ENCODE measurements around the gene WDR46.

The WDR46 gene

GRCh38 chr6:33314515-33314942 lies 25.5 kb upstream of the WDR46 start:
- Histone ChIP-seq H3K4me3 (ENCODE audit: low read length) (peak overlapping the region; percentile 76; the same call in 1 of the 2 replicates), H3K27me3 (ENCODE audit: control insufficient read depth, insufficient read depth, low read length) (no peaks in the 10 kb centered on the region), H3K27ac (ENCODE audit: low read length) (no peak overlapping the region), H3K36me3 (ENCODE audit: control insufficient read depth, insufficient read depth, low read length) (peaks cover 9% of the 10 kb centered on the region), H3K4me1 (ENCODE audit: control insufficient read depth, insufficient read depth, low read length) (0 out of 2 replicates have a peak, but pooled peaks cover 5% of the 10 kb centered on the region), H3K9me3 (ENCODE audit: control insufficient read depth, insufficient read depth, low read length) (no peaks in the 10 kb centered on the region)
- no CpG with 5 or more reads among the region's 10 CpGs for WGBS (ENCODE audit: insufficient coverage, insufficient read length)
- no peak for DNase-seq (ENCODE audit: low read depth, low spot score)

- Histone ChIP-seq H3K4me1 (ENCODE audit: control insufficient read depth, insufficient read depth, low read length) (0 out of 2 replicates have a peak, but pooled peaks cover 5% of the 10 kb centered on the region), H3K4me3 (ENCODE audit: low read length) (peak within 1 kb of the TSS; percentile 76), H3K36me3 (ENCODE audit: control insufficient read depth, insufficient read depth, low read length) (peaks cover 3% of the 10 kb centered on the region), H3K9me3 (ENCODE audit: control insufficient read depth, insufficient read depth, low read length) (no peaks in the 10 kb centered on the region), H3K27ac (ENCODE audit: low read length) (no peak within 1 kb of the TSS), H3K27me3 (ENCODE audit: control insufficient read depth, insufficient read depth, low read length) (no peaks in the 10 kb centered on the region)
- WGBS (ENCODE audit: insufficient coverage, insufficient read length), result no CpG with 5 or more reads among the region's 47 CpGs
- DNase-seq (ENCODE audit: low read depth, low spot score), result no peak
Measured at GRCh38 chr6:33313709-33314514, 24.9 kb upstream of the WDR46 start, which contains the start of gene TAPBP. TAPBP (minus strand) TSS chr6:33314078; CDS start chr6:33314041, 37 bp downstream.

GRCh38 chr6:33313105-33313708 lies 24.2 kb upstream of the WDR46 start:
- Histone ChIP-seq H3K4me3 (ENCODE audit: low read length) (peak overlapping the region; percentile 76; the same call in 1 of the 2 replicates), H3K4me1 (ENCODE audit: control insufficient read depth, insufficient read depth, low read length) (0 out of 2 replicates have a peak, but pooled peaks cover 4% of the 10 kb centered on the region), H3K36me3 (ENCODE audit: control insufficient read depth, insufficient read depth, low read length) (no peaks in the 10 kb centered on the region), H3K27ac (ENCODE audit: low read length) (no peak overlapping the region), H3K9me3 (ENCODE audit: control insufficient read depth, insufficient read depth, low read length) (no peaks in the 10 kb centered on the region), H3K27me3 (ENCODE audit: control insufficient read depth, insufficient read depth, low read length) (no peaks in the 10 kb centered on the region)
- WGBS (ENCODE audit: insufficient coverage, insufficient read length), result no CpG with 5 or more reads among the region's 33 CpGs
- no peak for DNase-seq (ENCODE audit: low read depth, low spot score)

GRCh38 chr6:33312361-33313104 lies 23.5 kb upstream of the WDR46 start:
- Histone ChIP-seq H3K27me3 (ENCODE audit: control insufficient read depth, insufficient read depth, low read length) (no peaks in the 10 kb centered on the region), H3K36me3 (ENCODE audit: control insufficient read depth, insufficient read depth, low read length) (no peaks in the 10 kb centered on the region), H3K4me1 (ENCODE audit: control insufficient read depth, insufficient read depth, low read length) (0 out of 2 replicates have a peak, but pooled peaks cover 4% of the 10 kb centered on the region), H3K4me3 (ENCODE audit: low read length) (peak overlapping the region; percentile 76), H3K27ac (ENCODE audit: low read length) (no peak overlapping the region), H3K9me3 (ENCODE audit: control insufficient read depth, insufficient read depth, low read length) (no peaks in the 10 kb centered on the region)
- WGBS (ENCODE audit: insufficient coverage, insufficient read length), result no CpG with 5 or more reads among the region's 29 CpGs
- DNase-seq (ENCODE audit: low read depth, low spot score), result no peak

GRCh38 chr6:33306356-33306755 lies 17.3 kb upstream of the WDR46 start:
- Histone ChIP-seq H3K27ac (ENCODE audit: low read length) (no peak overlapping the region), H3K9me3 (ENCODE audit: control insufficient read depth, insufficient read depth, low read length) (no peaks in the 10 kb centered on the region), H3K4me1 (ENCODE audit: control insufficient read depth, insufficient read depth, low read length) (no peaks in the 10 kb centered on the region), H3K36me3 (ENCODE audit: control insufficient read depth, insufficient read depth, low read length) (no peaks in the 10 kb centered on the region), H3K27me3 (ENCODE audit: control insufficient read depth, insufficient read depth, low read length) (no peaks in the 10 kb centered on the region), H3K4me3 (ENCODE audit: low read length) (no peak overlapping the region)
- DNase-seq (ENCODE audit: low read depth, low spot score), result no peak
- whole genome bisulfite sequencing (ENCODE audit: insufficient coverage, insufficient read length), result no CpG with 5 or more reads among the region's 4 CpGs

GRCh38 chr6:33305052-33305451 lies 16.0 kb upstream of the WDR46 start:
- DNase-seq (ENCODE audit: low read depth, low spot score), result no peak
- Histone ChIP-seq H3K9me3 (ENCODE audit: control insufficient read depth, insufficient read depth, low read length) (no peaks in the 10 kb centered on the region), H3K27me3 (ENCODE audit: control insufficient read depth, insufficient read depth, low read length) (no peaks in the 10 kb centered on the region), H3K27ac (ENCODE audit: low read length) (no peak overlapping the region), H3K36me3 (ENCODE audit: control insufficient read depth, insufficient read depth, low read length) (no peaks in the 10 kb centered on the region), H3K4me3 (ENCODE audit: low read length) (no peak overlapping the region), H3K4me1 (ENCODE audit: control insufficient read depth, insufficient read depth, low read length) (no peaks in the 10 kb centered on the region)
- no CpG with 5 or more reads among the region's 8 CpGs for WGBS (ENCODE audit: insufficient coverage, insufficient read length)

- Histone ChIP-seq H3K36me3 (ENCODE audit: control insufficient read depth, insufficient read depth, low read length) (no peaks in the 10 kb centered on the region), H3K27ac (ENCODE audit: low read length) (no peak overlapping the region), H3K4me1 (ENCODE audit: control insufficient read depth, insufficient read depth, low read length) (no peaks in the 10 kb centered on the region), H3K9me3 (ENCODE audit: control insufficient read depth, insufficient read depth, low read length) (no peaks in the 10 kb centered on the region), H3K27me3 (ENCODE audit: control insufficient read depth, insufficient read depth, low read length) (no peaks in the 10 kb centered on the region), H3K4me3 (ENCODE audit: low read length) (no peak overlapping the region)
- no CpG with 5 or more reads among the region's 16 CpGs for WGBS (ENCODE audit: insufficient coverage, insufficient read length)
- DNase-seq (ENCODE audit: low read depth, low spot score), result no peak
Measured at GRCh38 chr6:33304216-33304615, 15.2 kb upstream of the WDR46 start.

GRCh38 chr6:33301877-33302276 lies 12.8 kb upstream of the WDR46 start:
- no peaks in the 10 kb centered on the region for H3K36me3 ChIP-seq (ENCODE audit: control insufficient read depth, insufficient read depth, low read length)
- no peak overlapping the region for H3K27ac ChIP-seq (ENCODE audit: low read length)
- no peaks in the 10 kb centered on the region for H3K27me3 ChIP-seq (ENCODE audit: control insufficient read depth, insufficient read depth, low read length)
- H3K9me3 ChIP-seq (ENCODE audit: control insufficient read depth, insufficient read depth, low read length), result no peaks in the 10 kb centered on the region
- no peak for DNase-seq (ENCODE audit: low read depth, low spot score)
- WGBS (ENCODE audit: insufficient coverage, insufficient read length), result no CpG with 5 or more reads among the region's 3 CpGs
- H3K4me3 ChIP-seq (ENCODE audit: low read length), result no peak overlapping the region
- H3K4me1 ChIP-seq (ENCODE audit: control insufficient read depth, insufficient read depth, low read length), result peaks cover 2% of the 10 kb centered on the region; the same call in 1 of the 2 replicates

- no CpG with 5 or more reads among the region's 54 CpGs for WGBS (ENCODE audit: insufficient coverage, insufficient read length)
- Histone ChIP-seq H3K36me3 (ENCODE audit: control insufficient read depth, insufficient read depth, low read length) (peaks cover 4% of the 10 kb centered on the region), H3K27ac (ENCODE audit: low read length) (no peak overlapping the region), H3K27me3 (ENCODE audit: control insufficient read depth, insufficient read depth, low read length) (no peaks in the 10 kb centered on the region), H3K4me1 (ENCODE audit: control insufficient read depth, insufficient read depth, low read length) (peaks cover 3% of the 10 kb centered on the region; the same call in 1 of the 2 replicates), H3K9me3 (ENCODE audit: control insufficient read depth, insufficient read depth, low read length) (no peaks in the 10 kb centered on the region), H3K4me3 (ENCODE audit: low read length) (peak overlapping the region; percentile 85)
- DNase-seq (ENCODE audit: low read depth, low spot score), result no peak
Measured at GRCh38 chr6:33299237-33299944, 10.4 kb upstream of the WDR46 start.

Measured in iPS DF 6.9 (cell line).